HG02763 (cell line): ENCODE results near the gene ABCC9.

Experiments
- ATAC-seq: cut with Tn5 transposase; IDR thresholded peaks from one replicate; pipeline ENCODE4 v1.9.1; 2021; ENCODE audit warnings: mild to moderate bottlenecking, moderate library complexity; ENCODE audit not compliant: unreplicated experiment

ABCC9 gene

DNA sequence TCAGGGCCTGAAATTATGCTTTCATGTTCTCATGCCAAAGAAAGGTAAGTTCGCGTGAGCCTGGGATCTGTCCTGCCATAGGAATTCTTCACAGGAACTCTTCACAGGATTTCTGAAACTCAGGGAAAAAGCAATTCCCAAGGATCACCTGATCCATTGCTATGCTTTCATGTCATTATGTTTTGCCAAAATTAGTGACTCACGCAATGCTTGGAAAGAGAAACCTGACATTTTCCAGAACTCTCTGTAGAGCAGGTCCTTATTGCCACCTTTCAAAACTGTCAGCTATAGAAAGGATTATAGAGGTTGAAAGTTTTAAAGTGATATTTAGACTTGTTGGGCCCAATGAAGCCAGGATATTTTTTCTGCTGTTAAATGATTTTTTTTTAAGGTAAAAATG, 160.4 kb downstream of the ABCC9 start:
- ATAC-seq, result no peak

DNA sequence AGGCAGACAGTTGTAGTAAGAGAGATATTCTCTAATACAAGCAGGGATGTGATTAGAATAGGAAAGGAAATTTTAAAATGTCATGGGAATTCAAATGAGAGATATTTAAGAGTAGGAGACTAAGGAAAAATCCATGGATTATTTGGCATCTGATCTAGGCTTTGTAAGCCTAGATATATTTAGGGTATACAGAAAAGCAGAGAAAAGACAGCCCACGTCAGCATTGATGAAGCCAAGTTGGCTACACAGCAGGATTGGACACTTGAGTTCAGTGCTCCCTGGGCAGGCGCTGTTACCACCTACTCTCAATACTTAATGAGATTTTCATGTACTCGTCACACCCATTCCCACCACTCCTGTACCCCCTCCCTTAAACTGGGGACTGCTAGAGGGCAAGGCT, 165.1 kb downstream of the ABCC9 start:
- no peak for ATAC-seq

DNA sequence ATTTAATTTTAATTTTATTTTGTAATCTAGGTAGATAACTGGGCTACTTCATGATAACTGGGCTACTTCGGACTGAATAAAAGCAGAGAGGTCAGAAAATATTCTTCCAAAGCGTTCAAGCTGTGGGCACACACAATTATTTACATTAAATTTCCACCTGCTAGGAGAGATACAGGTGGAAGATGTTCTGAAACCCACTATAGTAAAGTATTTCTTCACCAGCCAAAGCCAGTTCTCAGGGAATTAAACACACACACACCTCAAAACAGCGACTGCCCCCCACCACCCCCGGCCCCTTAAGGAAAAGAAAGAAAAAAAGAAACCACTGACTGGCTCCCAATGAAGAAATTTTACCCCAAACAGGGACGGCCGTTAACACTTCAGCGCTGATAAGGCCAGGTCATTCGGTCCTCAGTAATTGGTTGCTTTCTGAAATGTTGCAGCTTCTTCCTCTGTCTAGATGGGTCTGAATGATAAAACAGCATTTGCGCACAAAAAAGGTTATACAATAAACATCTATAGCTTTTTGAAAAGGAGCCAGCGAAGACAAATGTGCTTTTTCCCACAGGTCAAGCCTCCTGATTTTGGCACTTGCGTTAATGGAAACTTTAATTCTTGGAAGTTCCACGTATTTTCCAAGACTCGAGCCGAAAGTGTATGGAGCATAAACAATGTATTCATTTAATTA, 165.9 kb downstream of the ABCC9 start:
- no peak for ATAC-seq

DNA sequence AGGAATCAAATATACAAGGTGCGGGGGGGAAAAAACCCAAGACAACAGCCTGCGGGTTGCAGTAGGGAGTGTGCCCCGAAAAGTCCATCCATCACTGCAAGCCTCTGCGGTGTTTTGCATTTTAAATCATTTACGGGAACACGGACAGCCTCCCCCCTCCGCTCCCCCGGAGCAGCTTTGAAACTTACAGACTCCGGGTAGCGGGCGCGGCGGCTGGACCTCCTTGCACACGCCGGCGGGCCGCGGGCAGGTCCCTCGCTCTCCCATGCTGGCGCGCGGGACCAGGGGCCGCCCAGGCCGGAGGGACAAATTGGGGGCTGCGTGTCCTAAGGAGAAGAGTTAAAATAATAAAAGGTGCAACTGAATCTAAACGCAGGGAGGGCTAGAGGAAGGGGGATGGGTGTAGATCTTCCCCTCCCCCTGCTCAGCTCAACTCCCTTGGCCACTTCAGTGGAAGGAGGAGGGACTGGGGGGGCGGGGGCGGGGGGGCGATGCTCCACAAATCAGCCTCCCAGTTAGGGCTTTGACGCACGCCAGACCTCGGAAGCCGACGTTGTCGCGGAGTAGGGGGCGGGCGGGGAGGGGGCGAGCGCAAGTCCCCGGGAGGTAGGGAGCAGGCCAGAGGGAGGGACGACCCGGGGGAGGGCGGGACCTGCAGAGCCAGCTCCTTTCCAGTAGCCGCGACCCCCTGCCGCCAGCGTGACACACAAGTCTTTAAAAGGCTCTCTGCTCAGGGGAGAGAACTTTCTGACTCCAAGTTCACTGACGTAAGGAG, 166.7 kb downstream of the ABCC9 start, which contains the start of gene KCNJ8:
TSS of gene KCNJ8 (minus strand) at position 349 of the 775 bp plus-strand sequence. CDS start 1,090 bp downstream, outside the sequence.
- no peak for ATAC-seq

DNA sequence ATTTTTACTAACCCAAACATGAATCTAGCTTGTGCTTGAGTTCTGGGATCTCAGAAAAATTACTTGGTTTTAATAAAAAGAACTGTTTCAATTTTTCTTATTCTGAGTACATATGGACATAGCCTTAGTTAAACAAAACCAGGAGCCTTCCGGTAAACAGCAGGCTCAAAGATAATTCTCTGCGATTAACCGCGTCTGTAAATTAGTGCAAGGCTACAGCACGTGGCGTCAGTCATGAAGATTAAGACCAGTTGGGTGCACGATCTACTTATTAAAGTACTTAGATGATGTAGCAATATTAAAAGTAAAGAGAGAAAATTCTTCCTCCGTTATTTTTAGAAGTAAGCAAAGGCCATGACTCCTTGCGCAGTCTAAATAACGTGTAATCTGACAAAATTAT, 167.4 kb downstream of the ABCC9 start:
- ATAC-seq, result no peak

DNA sequence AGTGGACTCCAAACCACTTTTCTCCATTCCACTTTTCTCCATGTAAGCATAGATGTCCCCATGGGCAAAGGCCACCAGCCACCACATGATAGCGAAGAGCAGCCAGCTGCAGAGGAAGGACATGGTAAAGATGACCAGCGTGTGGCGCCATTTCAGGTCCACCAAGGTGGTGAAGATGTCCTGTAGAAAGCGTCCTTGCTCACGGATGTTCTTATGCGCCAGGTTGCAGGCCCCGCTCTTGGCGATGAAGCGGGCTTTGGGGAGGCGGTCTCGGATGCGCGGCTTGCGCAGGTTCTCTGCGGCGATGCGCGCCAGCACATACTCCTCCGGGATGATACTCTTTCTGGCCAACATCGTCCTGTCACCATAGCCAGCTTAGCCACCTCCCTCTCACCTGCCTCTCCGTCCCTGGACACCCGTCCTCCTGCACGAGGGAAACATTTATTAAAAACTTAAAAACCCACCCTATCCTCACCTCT, 167.9 kb downstream of the ABCC9 start:
- ATAC-seq, result no peak

DNA sequence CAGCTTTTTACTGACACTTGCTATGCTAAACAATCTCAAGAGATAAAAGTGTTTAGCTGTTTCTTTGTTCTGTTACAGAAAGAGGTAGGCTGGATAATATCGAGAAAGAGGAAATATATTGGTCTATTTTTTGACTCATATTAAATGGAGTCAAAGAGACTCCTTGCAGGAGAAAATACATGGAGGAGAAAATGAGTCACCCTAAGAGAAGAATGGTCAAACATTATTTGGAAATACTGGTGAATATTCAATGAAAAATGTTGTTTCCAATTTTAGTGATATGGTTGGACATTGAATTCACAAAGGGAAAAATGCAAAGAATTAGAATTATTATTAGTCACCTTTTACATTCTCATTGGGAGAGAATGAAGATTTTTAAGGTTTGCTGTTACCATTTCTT, 169.9 kb downstream of the ABCC9 start:
- ATAC-seq, result no peak

DNA sequence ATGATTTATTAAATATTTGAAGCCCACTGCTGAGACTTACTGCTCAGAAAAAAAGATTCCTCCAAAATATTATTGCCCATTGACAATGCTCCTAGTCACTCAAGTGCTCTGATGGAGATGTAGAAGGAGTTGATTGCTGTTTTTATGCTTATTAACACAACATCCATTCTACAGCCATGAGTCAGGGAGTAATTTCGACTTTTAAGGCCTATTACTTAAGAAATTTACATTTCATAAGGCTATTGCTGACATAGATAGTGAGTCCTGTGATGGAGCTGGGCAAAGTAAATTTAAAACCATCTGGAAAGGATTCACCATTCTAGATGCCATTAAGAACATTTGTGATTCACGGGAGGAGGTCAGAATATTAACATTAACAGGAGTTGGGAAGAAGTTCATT, 171.9 kb downstream of the ABCC9 start:
- no peak for ATAC-seq

DNA sequence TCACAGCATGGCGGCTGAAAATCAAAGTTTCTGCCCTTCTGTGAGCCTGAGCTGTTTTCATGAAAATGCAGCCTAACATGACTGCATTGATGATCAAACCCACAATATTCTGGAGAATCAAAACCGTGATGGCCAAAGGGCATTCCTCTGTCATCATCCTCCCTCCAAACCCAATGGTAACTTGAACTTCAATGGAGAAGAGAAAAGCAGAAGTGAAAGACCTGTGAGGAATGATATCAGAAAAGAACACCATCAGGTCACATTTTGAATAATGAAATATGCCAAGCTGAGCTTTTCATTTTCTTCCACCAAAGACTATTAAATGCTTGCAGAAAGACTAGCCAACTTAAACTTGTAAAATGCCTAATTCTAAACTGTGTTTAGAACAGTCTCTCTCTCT, 174.8 kb downstream of the ABCC9 start:
- ATAC-seq, result no peak

DNA sequence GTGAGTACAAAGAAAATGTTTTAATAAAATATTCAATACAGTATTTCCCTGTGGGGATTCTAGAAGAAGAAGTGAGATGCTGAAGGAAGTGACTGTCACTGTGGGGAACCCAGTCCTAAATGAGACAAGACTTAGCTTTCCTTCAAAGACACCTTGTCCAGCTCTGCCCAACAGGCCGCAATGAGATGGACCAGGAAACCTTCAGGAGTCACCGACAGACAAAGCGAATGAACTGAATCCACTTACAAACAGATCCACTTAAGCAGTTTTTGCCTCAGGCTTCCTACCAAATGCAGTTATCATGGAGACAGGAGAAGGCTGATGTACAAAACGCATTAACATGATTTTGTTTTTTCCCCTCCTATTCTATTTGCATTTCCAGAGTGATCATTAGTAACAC, 176.3 kb downstream of the ABCC9 start:
- no peak for ATAC-seq

DNA sequence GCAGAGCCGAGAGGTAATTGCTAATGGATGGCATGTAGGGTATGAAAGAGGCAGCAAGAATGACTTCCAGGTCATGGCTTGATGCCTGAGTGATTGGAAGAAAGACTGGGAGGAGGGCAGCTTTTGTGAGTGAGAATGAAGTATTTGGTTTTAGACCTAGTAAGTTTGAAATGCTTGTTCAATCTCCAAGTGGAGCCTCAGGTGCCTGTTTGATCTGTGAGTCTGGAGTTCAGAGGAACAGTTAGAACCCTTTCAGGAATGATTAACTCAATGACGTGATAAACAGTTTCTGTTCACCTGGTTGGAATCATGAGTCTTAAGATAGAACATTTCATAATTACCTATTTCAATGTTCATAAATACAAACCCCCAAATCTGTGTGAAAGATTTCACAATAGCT, 177.2 kb downstream of the ABCC9 start:
- ATAC-seq, result no peak

DNA sequence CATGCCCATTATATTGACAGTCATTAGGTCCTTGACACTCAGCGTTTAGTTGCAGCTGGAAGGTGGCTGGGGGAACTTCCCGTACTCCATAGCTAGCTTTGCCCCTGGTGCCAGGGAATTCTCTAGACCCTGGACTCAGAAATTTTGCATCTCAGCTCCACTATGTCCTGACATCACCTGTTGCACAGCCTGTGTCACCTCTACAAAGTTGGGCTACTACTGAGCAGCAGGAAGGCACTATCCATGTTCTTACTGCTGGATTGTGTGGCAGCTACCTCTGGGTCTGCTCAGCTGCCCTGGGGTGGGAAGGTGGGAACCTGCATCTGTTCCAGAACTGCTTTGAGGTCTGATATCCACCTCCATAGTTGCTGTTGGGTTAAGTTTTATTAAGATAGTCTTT, 177.7 kb downstream of the ABCC9 start:
- ATAC-seq, result no peak

DNA sequence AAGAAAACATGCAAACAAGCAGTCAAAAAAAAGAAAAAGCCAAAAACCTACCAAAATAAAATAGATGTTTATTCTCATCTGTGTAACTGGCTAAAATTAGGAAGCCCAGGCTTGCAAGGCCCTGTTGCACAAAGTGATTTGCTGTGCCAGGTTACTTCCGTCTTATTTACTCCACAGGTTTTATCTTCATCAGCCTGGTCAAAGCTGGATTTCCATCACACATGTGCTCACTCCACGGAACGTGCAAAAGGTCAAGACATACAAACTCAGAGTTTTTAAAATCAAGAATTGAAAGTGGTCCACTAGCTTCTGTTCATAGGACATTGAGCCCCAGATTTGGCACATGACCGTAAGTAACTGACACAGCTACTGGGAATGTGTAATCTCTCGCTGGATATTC, 181.5 kb downstream of the ABCC9 start:
- ATAC-seq, result no peak

DNA sequence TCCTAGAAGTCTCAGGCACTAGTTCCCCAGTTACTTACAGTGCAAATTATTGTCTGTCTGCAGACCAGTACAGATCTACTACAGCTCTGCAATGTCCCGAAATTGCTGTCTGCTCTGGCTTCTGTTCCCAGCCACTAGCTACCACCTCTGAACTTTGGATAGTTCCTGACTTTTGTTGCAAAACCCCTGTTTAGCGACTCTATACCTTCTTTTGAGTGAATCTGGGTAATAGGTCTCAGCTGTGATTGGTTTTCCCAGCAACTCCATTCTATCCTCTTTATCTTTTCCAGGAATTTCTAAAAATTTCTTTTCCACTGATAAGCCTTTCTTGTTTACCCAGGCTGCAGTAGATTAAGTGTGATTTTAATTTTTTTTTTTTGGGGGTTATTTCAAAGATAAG, 183.5 kb downstream of the ABCC9 start:
- ATAC-seq, result no peak

DNA sequence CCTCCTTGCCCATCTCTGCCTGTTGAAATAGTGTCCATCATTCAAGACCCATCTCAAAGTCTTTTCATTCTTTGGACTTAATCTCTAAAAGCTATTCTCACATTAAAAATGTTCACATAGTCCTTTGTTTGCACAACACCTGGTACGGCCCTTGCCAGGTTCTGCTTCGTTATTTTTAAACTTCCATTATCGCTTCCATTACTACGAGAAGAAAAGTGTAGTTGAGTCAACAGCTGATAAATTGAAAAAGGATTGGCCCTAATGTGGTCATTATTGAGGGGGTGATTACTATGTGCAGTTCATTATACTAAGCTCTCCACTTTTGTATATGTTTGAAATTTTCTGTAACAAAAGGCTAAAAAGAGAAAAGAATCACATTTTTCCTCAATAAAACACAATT, 184.5 kb downstream of the ABCC9 start:
- no peak for ATAC-seq

DNA sequence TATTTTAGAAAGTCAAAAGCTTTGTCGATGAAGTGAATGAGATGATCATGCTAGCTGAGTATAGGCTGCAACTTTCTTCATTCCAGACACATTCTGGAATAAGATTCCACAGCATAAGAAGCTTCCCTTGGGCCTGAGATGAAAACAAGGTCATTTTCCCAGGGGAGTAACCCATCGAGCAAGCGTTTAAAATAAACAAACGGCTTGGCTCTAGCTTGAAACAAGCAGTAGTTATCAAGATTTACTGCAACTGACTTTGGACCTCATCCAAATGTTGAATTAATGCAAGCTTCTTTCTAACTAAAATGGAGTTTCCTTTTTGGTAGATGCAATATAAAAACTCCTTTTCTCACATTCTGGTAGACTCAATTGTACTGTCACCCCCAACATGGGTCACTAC, 189.7 kb downstream of the ABCC9 start:
- ATAC-seq, result no peak
